Measurements from ENCODE around the gene OPA1. TPM values are rescaled to one million over a fixed set of nuclear protein-coding genes. Genes with fewer than 3 reads are reported as not detected.

OPA1 gene
- total and polyA plus RNA-seq, 2 of the 8 experiments (the other 6 are each of a cell fraction or from before 2014, with no cell fraction given): 20.3 to 109 TPM

DNA sequence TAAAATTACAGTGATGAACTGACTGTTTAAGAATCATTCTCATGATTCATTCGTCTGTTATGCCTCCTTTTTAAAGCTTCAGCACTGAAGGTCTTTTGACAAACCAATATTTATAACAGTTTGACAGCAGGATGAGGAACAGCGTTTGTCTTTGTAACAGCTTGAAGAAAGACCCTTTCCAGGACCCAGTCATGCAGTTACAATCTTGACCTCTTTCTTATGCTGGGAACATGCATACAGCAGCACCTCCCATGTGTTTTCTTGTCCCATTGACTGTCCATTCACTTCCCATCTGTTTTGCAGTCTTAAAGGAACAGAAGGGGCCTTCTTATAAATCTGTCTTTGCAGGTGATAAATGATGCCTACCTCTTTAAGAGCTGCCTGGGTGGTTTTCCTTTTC is 87.2 kb downstream of the OPA1 start:
- no peak overlapping the region for H2AK5ac ChIP-seq (ENCODE audit: low read depth, low read length)
- H3K4me3 ChIP-seq (ENCODE audit: extremely low read depth in 1 of 4, insufficient read depth in 2 of 4, low read depth in 3 of 4, low read length in 4 of 4): no peak overlapping the region
- H3K18ac ChIP-seq (ENCODE audit: extremely low read depth, low read length): no peak overlapping the region
- H3K27me3 ChIP-seq (replicated peaks in 1 of 4; ENCODE audit: control insufficient read depth in 3 of 4, extremely low read depth in 1 of 4, insufficient read depth in 3 of 4, low read length in 3 of 4): no peaks in the 10 kb centered on the region
- H4K91ac ChIP-seq (replicated peaks; ENCODE audit: insufficient read length, low read length): no peak overlapping the region
- 88% methylated on average over 2 of the region's 2 CpGs; no CpG with 5 or more reads in 1 of the 2 experiments for WGBS, 2 experiments (ENCODE audit: extremely low coverage in 1 of 2, insufficient coverage in 1 of 2, insufficient read length in 1 of 2, insufficient replicate concordance in 2 of 2, low coverage in 1 of 2, low lambda C conversion rate in 2 of 2, missing lambda C conversion rate in 1 of 2)
- H4K5ac ChIP-seq (ENCODE audit: insufficient read length, low read depth, low read length): no peak overlapping the region
- H3K9me3 ChIP-seq (ENCODE audit: insufficient read depth in 2 of 2, low read depth in 1 of 2, low read length in 1 of 2): no peaks in the 10 kb centered on the region
- ChIA-PET POLR2A (ENCODE audit: partially characterized antibody) (no interaction called here), CTCF (ENCODE audit: partially characterized antibody) (no interaction called here)
- H3K4me1 ChIP-seq (replicated peaks in 1 of 4; ENCODE audit: control insufficient read depth in 3 of 4, insufficient read depth in 4 of 4, low read length in 3 of 4): no peaks in the 10 kb centered on the region
- no peak overlapping the region for H2BK12ac ChIP-seq (ENCODE audit: low read depth, low read length)
- no peak overlapping the region for H4K8ac ChIP-seq (ENCODE audit: extremely low read depth, insufficient read depth, low read length)
- DNase-seq (ENCODE audit: low read depth in 1 of 2, low spot score in 2 of 2) (no peak), FAIRE-seq (peak; percentile 24)
- TF ChIP-seq ASH2L (IDR thresholded peaks at IDR 0.05; ENCODE audit: low read length) (no peak), HDAC2 (IDR thresholded peaks at IDR 0.05; ENCODE audit: borderline replicate concordance in 1 of 2, low read depth in 2 of 2, low read length in 2 of 2) (no peak), TAF7 (optimal IDR thresholded peaks at IDR 0.05; ENCODE audit: borderline replicate concordance, low read depth, low read length) (no peak), SP1 (IDR thresholded peaks at IDR 0.05; ENCODE audit: low read depth, low read length) (no peak), TEAD4 (IDR thresholded peaks at IDR 0.05; ENCODE audit: low read depth, low read length) (no peak), ZNF274 (IDR thresholded peaks at IDR 0.05; ENCODE audit: borderline replicate concordance, extremely low read depth, low read length) (no peak), GABPA (IDR thresholded peaks at IDR 0.05; ENCODE audit: borderline replicate concordance, insufficient read depth, low read length) (no peak), EZH2 (IDR thresholded peaks at IDR 0.05; ENCODE audit: low read depth, low read length, severe bottlenecking) (no peak), FOSL1 (IDR thresholded peaks at IDR 0.05; ENCODE audit: insufficient read depth, low read depth, low read length) (no peak), EGR1 (IDR thresholded peaks at IDR 0.05; ENCODE audit: borderline replicate concordance, low read depth, low read length) (no peak)
- TF ChIP-seq, protein P1, sequence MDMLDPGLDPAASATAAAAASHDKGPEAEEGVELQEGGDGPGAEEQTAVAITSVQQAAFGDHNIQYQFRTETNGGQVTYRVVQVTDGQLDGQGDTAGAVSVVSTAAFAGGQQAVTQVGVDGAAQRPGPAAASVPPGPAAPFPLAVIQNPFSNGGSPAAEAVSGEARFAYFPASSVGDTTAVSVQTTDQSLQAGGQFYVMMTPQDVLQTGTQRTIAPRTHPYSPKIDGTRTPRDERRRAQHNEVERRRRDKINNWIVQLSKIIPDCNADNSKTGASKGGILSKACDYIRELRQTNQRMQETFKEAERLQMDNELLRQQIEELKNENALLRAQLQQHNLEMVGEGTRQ (IDR thresholded peaks at IDR 0.05; ENCODE audit: low read length): no peak
- H3K27ac ChIP-seq (ENCODE audit: low read depth, low read length): no peak overlapping the region
- H3K9ac ChIP-seq (replicated peaks in 1 of 4; ENCODE audit: extremely low read depth in 1 of 4, low read depth in 3 of 4, low read length in 3 of 4): no peak overlapping the region
- no peak overlapping the region for H3K14ac ChIP-seq (ENCODE audit: insufficient read length)
- H2BK15ac ChIP-seq (ENCODE audit: low read length): no peak overlapping the region
- H3K4ac ChIP-seq (replicated peaks; ENCODE audit: insufficient read length, low read depth, low read length): no peak overlapping the region
- no peak overlapping the region for H3K4me2 ChIP-seq (ENCODE audit: insufficient read depth in 1 of 2, low read depth in 2 of 2, low read length in 2 of 2)
- no peak overlapping the region for H2BK20ac ChIP-seq (ENCODE audit: low read length)
- no peak overlapping the region for H2BK5ac ChIP-seq (ENCODE audit: low read depth, low read length)
- no peaks in the 10 kb centered on the region for H3K23me2 ChIP-seq (ENCODE audit: low read depth, low read length)
- no peaks in the 10 kb centered on the region for H4K20me1 ChIP-seq (replicated peaks in 1 of 2; ENCODE audit: control insufficient read depth in 1 of 2, insufficient read depth in 2 of 2, low read length in 2 of 2)
- H3K79me1 ChIP-seq (ENCODE audit: low read depth, low read length): no peaks in the 10 kb centered on the region
- no peak overlapping the region for H2BK120ac ChIP-seq (replicated peaks; ENCODE audit: low read depth, low read length)
- peaks cover 0 to under 1% (median 0%) of the 10 kb centered on the region in 4 experiments; a peak in 2 of 8 replicates for H3K36me3 ChIP-seq (ENCODE audit: control insufficient read depth in 2 of 4, insufficient read depth in 4 of 4, low read length in 3 of 4)
- H3K23ac ChIP-seq (ENCODE audit: insufficient read length): no peak overlapping the region
- H3K79me2 ChIP-seq (ENCODE audit: control insufficient read depth in 1 of 2, insufficient read depth in 2 of 2, low read length in 2 of 2): no peaks in the 10 kb centered on the region
- H2AFZ ChIP-seq (ENCODE audit: low read length): no peak overlapping the region
- no peak overlapping the region for H3K56ac ChIP-seq (replicated peaks; ENCODE audit: insufficient read length, low read depth, low read length)

All from H1 (cell line).